Fibroblast of lung (primary cell): ENCODE measurements around the gene TAX1BP1. TPM values are rescaled to one million over a fixed set of nuclear protein-coding genes. Genes with fewer than 3 reads are reported as not detected.

Experiments
- DNase-seq, 2 donors: peaks; one replicate each; pipeline versions ENCODE4 v3.0.0 to v3.0.0-alpha.2; 2010; ENCODE audit warnings: low read depth in 2 of 2
- H2AFZ ChIP-seq: 2 replicates; pipeline ENCODE4 v1.5.1; 2012; ENCODE audit warnings: low read length, control low read depth, inconsistent platforms
- H3K27ac ChIP-seq: 2 replicates; pipeline ENCODE4 v1.5.1; 2011; ENCODE audit warnings: low read length, control low read depth; ENCODE audit not compliant: insufficient read depth
- H3K27me3 ChIP-seq: 2 replicates; pipeline ENCODE4 v1.5.1; 2011; ENCODE audit warnings: mild to moderate bottlenecking, low read length; ENCODE audit not compliant: control insufficient read depth, insufficient read depth
- H3K36me3 ChIP-seq: 2 replicates; pipeline ENCODE4 v1.5.1; 2011; ENCODE audit warnings: low read length; ENCODE audit not compliant: control insufficient read depth, insufficient read depth
- H3K4me1 ChIP-seq: 2 replicates; pipeline ENCODE4 v1.5.1; 2011; ENCODE audit warnings: low read length; ENCODE audit not compliant: control insufficient read depth, insufficient read depth; ENCODE audit errors: extremely low read depth
- H3K4me2 ChIP-seq: 2 replicates; pipeline ENCODE4 v1.5.1; 2011; ENCODE audit warnings: low read length, control low read depth; ENCODE audit not compliant: insufficient read depth; ENCODE audit errors: extremely low read depth
- H3K4me3 ChIP-seq, 4 experiments: fragments of 200-600 bp in 1 of 4; sonication (generic) in 1 of 4; replicated peaks in 1 of 4; 2 replicates each; pipeline ENCODE4 v1.5.1; 2011 to 2016; ENCODE audit warnings: low read length in 4 of 4, low read depth in 3 of 4, mild to moderate bottlenecking in 3 of 4, control low read depth in 2 of 4, inconsistent platforms in 1 of 4, mixed read lengths in 1 of 4; ENCODE audit not compliant: insufficient read depth in 1 of 4; ENCODE audit errors: control extremely low read depth in 1 of 4
- H3K79me2 ChIP-seq: 2 replicates; pipeline ENCODE4 v1.5.1; 2012; ENCODE audit warnings: mild to moderate bottlenecking, low read length, inconsistent platforms; ENCODE audit not compliant: control insufficient read depth, insufficient read depth
- H3K9ac ChIP-seq: 2 replicates; pipeline ENCODE4 v1.5.1; 2011; ENCODE audit warnings: mild to moderate bottlenecking, low read length, control low read depth; ENCODE audit not compliant: insufficient read depth
- H3K9me3 ChIP-seq: 2 replicates; pipeline ENCODE4 v1.5.1; 2012; ENCODE audit warnings: low read depth, low read length; ENCODE audit not compliant: control insufficient read depth, insufficient read depth
- H4K20me1 ChIP-seq: 2 replicates; pipeline ENCODE4 v1.5.1; 2011; ENCODE audit warnings: low read length; ENCODE audit not compliant: control insufficient read depth, insufficient read depth; ENCODE audit errors: extremely low read depth
- EZH2 ChIP-seq: IDR thresholded peaks from 2 replicates; pipeline ENCODE4 v1.5.1; 2012; ENCODE audit warnings: low read length, control low read depth, mild to moderate bottlenecking; ENCODE audit errors: missing control alignments
- polyA plus RNA-seq, 2 donors: library from polyadenylated mRNA; depleted of rRNA in 1 of 2; stranded (reverse) in 1 of 2; unstranded in 1 of 2; fragments of >200 nt; gene quantifications; 2 replicates each; pipeline ENCODE4 v1.2.1, GENCODE V29; 2011 to 2012; ENCODE audit warnings: missing spikeins in 1 of 2
- total RNA-seq: library from RNA; depleted of rRNA; stranded (reverse); fragments of >200 nt; gene quantifications from 2 replicates; pipeline ENCODE4 v1.2.1, GENCODE V29; 2014
- TF ChIP-seq, protein P1 (sequence below), 2 donors: IDR thresholded peaks in 1 of 2; conservative IDR thresholded peaks in 1 of 2; 1 replicate in 1 of 2; 2 replicates in 1 of 2; pipeline ENCODE4 v1.5.1; 2011 to 2012; ENCODE audit warnings: low read length in 2 of 2, control low read depth in 1 of 2, inconsistent platforms in 1 of 2, low read depth in 1 of 2, mild to moderate bottlenecking in 1 of 2

Gene TAX1BP1
- total and polyA plus RNA-seq, 2 donors (not counting 1 experiment from before 2014, with no cell fraction given), result 98.6 to 111 TPM

DNA sequence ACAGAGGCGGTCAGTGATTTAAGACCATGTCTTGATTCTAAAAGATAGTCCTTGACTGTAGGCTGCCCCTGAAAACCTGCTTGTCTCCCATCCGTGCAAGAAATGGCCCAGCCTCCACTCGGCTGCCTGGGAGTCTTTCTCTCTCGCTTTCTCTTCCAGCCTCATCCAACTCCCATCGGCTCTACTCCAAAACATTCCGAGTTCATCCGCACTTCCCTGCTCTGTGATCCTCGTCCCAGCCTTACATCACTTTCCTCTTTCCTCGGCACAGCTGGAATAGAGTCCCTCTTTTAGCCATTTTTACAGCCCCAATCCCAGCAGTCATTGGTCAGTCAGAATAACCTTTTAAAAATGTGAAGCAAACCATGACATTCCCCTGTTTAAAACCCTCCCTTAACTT lies 135.1 kb downstream of the TAX1BP1 start:
- H3K4me1 ChIP-seq, result peaks cover 5% of the 10 kb centered on the region
- no peak overlapping the region for H2AFZ ChIP-seq
- H3K27ac ChIP-seq, result no peak overlapping the region
- H3K27me3 ChIP-seq, result no peaks in the 10 kb centered on the region
- no peaks in the 10 kb centered on the region for H3K79me2 ChIP-seq
- H3K9ac ChIP-seq, result no peak overlapping the region
- H3K4me3 ChIP-seq, result no peak overlapping the region
- H4K20me1 ChIP-seq, result no peaks in the 10 kb centered on the region
- no peaks in the 10 kb centered on the region for H3K9me3 ChIP-seq
- TF ChIP-seq, protein P1, sequence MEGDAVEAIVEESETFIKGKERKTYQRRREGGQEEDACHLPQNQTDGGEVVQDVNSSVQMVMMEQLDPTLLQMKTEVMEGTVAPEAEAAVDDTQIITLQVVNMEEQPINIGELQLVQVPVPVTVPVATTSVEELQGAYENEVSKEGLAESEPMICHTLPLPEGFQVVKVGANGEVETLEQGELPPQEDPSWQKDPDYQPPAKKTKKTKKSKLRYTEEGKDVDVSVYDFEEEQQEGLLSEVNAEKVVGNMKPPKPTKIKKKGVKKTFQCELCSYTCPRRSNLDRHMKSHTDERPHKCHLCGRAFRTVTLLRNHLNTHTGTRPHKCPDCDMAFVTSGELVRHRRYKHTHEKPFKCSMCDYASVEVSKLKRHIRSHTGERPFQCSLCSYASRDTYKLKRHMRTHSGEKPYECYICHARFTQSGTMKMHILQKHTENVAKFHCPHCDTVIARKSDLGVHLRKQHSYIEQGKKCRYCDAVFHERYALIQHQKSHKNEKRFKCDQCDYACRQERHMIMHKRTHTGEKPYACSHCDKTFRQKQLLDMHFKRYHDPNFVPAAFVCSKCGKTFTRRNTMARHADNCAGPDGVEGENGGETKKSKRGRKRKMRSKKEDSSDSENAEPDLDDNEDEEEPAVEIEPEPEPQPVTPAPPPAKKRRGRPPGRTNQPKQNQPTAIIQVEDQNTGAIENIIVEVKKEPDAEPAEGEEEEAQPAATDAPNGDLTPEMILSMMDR (conservative IDR thresholded peaks at IDR 0.05 in 1 of 2, IDR thresholded peaks at IDR 0.05 in 1 of 2; ENCODE audit: low read depth in 1 of 2, low read length in 2 of 2), result no peak
- TF ChIP-seq EZH2, result no peak
- H3K4me2 ChIP-seq, result no peak overlapping the region
- DNase-seq, result no peak
- no peaks in the 10 kb centered on the region for H3K36me3 ChIP-seq

DNA sequence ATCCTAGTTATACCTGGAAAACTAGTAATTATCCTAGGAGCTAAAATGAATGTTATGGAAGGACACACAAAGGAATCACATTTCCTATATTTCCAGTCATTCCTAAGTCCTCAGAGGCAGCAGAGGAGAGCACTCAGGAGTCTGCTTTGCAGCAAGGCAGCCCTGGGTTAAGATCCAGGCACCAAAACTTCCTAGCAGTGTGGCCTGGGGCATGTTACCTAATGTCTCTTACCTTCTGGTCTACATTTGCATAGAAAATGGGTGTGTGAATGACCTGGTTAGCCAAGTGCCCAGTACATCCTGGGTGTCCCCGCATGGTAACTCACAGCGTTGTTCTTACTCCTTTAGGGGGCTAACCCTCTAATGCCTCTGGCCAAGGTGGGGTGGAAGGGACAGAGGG lies 135.9 kb downstream of the TAX1BP1 start:
- TF ChIP-seq EZH2, result no peak
- TF ChIP-seq, protein P1 (conservative IDR thresholded peaks at IDR 0.05 in 1 of 2, IDR thresholded peaks at IDR 0.05 in 1 of 2; ENCODE audit: low read depth in 1 of 2, low read length in 2 of 2), result no peak
- no peaks in the 10 kb centered on the region for H3K36me3 ChIP-seq
- no peaks in the 10 kb centered on the region for H3K27me3 ChIP-seq
- no peaks in the 10 kb centered on the region for H4K20me1 ChIP-seq
- H3K9ac ChIP-seq, result no peak overlapping the region
- no peaks in the 10 kb centered on the region for H3K9me3 ChIP-seq
- H3K79me2 ChIP-seq, result no peaks in the 10 kb centered on the region
- DNase-seq, result no peak
- no peak overlapping the region for H3K4me3 ChIP-seq
- no peak overlapping the region for H2AFZ ChIP-seq
- no peak overlapping the region for H3K4me2 ChIP-seq
- H3K27ac ChIP-seq, result no peak overlapping the region
- peaks cover 5% of the 10 kb centered on the region for H3K4me1 ChIP-seq

DNA sequence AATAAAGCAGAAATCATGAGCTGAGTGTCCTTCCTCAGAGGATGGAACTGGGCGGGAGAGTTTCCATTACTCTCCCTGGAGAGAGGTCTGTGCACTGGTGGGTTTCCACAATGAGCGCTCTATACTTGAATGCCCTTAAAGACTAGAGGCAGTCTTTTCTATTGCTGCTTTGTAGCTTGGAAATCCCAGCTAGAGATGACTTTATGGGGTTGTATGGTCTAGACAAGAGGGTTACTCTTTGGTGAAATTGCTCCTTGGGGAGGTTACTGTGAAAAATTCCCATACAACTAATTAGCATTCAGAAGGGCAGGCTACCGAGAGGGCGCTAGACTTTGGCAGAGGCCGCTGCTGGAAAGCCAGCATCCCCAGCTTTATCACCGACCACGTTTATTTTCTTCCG lies 136.8 kb downstream of the TAX1BP1 start:
- Histone ChIP-seq H3K79me2 (no peaks in the 10 kb centered on the region), H3K9ac (no peak overlapping the region), H3K4me3 (no peak overlapping the region), H4K20me1 (no peaks in the 10 kb centered on the region), H3K27ac (no peak overlapping the region), H3K27me3 (no peaks in the 10 kb centered on the region), H2AFZ (no peak overlapping the region), H3K4me1 (peaks cover 5% of the 10 kb centered on the region), H3K36me3 (no peaks in the 10 kb centered on the region), H3K4me2 (no peak overlapping the region), H3K9me3 (no peaks in the 10 kb centered on the region)
- no peak for DNase-seq
- no peak for TF ChIP-seq EZH2
- TF ChIP-seq, protein P1 (conservative IDR thresholded peaks at IDR 0.05 in 1 of 2, IDR thresholded peaks at IDR 0.05 in 1 of 2; ENCODE audit: low read depth in 1 of 2, low read length in 2 of 2), result no peak

Other genes starting within 250 kb of the TAX1BP1 start
- 69.3 and 88.7 TPM in 2 replicates for gene HIBADH, start 77.3 kb upstream of the TAX1BP1 start, total RNA-seq
- 91.0 and 96.0 TPM in 2 replicates for gene HIBADH, start 77.3 kb upstream of the TAX1BP1 start, polyA plus RNA-seq